ENCODE results near the gene EIF2D. TPM values are rescaled to one million over a fixed set of nuclear protein-coding genes. Genes with fewer than 3 reads are reported as not detected.

Gene EIF2D
- total and polyA plus RNA-seq, 9 of the 15 experiments (the other 6 are each of a cell fraction or from before 2014, with no cell fraction given): 81.1 to 138 (median 93.9) TPM

DNA sequence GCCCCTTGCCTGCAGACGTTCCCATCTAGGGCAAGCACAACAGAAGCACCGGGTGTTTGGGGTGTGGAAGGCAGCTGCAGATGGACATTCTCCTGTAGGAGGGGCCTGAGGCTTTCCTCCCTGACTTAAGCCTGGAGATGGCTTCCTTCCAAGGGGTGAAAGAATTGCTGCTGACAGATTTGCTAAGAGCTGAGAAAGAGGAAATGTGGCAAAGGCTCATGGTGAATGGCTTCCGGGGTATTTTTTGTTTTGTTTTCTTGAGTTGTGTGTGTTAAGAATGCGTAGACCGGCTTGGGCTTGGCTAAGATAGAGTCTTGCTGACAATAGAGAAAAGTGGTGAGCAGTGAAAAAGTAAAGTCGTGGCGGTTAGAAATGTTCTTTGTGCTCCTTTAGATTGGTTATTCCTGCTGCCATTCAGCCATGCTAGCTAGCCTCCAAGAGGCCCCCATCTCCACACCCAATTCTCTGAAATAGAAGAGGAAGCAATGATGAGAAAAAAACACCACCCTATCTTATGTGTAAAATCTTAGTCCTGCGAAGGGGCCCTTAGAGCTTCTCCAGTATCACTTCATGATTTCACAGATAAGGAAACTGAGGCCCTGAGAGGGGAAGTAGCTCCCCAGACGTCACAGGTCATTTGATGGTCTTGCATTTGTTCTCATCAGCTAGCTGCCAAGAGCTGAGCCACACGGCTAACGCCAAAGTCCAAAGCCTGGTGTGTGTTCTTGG, 36.9 kb downstream of the EIF2D start (continued):
- TF ChIP-seq, protein P1, sequence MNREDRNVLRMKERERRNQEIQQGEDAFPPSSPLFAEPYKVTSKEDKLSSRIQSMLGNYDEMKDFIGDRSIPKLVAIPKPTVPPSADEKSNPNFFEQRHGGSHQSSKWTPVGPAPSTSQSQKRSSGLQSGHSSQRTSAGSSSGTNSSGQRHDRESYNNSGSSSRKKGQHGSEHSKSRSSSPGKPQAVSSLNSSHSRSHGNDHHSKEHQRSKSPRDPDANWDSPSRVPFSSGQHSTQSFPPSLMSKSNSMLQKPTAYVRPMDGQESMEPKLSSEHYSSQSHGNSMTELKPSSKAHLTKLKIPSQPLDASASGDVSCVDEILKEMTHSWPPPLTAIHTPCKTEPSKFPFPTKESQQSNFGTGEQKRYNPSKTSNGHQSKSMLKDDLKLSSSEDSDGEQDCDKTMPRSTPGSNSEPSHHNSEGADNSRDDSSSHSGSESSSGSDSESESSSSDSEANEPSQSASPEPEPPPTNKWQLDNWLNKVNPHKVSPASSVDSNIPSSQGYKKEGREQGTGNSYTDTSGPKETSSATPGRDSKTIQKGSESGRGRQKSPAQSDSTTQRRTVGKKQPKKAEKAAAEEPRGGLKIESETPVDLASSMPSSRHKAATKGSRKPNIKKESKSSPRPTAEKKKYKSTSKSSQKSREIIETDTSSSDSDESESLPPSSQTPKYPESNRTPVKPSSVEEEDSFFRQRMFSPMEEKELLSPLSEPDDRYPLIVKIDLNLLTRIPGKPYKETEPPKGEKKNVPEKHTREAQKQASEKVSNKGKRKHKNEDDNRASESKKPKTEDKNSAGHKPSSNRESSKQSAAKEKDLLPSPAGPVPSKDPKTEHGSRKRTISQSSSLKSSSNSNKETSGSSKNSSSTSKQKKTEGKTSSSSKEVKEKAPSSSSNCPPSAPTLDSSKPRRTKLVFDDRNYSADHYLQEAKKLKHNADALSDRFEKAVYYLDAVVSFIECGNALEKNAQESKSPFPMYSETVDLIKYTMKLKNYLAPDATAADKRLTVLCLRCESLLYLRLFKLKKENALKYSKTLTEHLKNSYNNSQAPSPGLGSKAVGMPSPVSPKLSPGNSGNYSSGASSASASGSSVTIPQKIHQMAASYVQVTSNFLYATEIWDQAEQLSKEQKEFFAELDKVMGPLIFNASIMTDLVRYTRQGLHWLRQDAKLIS (CRISPR knock-in tag; IDR thresholded peaks at IDR 0.05): 0 out of 2 replicates have a peak, but pooled peaks have one; percentile 70
- no peak for TF ChIP-seq NR3C1 (CRISPR knock-in tag; IDR thresholded peaks at IDR 0.05)
- TF ChIP-seq HMG20B (CRISPR knock-in tag; IDR thresholded peaks at IDR 0.05): peak; percentile 50; the same call in 1 of the 2 replicates
- no peak for TF ChIP-seq SNIP1 (IDR thresholded peaks at IDR 0.05; ENCODE audit: low read depth)
- TF ChIP-seq HDAC2 (IDR thresholded peaks at IDR 0.05): peak; percentile 64; the same call in 1 of the 2 replicates
- peak; percentile 71 for TF ChIP-seq SMARCA4 (IDR thresholded peaks at IDR 0.05)
- no peak for TF ChIP-seq ZSCAN32 (CRISPR knock-in tag; IDR thresholded peaks at IDR 0.05)
- peak in 1 of 2 experiments; percentile 64; a peak in 1 of 4 replicates for TF ChIP-seq SRF (CRISPR knock-in tag; IDR thresholded peaks at IDR 0.05)
- TF ChIP-seq TCFL5 (CRISPR knock-in tag; conservative IDR thresholded peaks at IDR 0.05): 0 out of 2 replicates have a peak, but pooled peaks have one; percentile 55
- TF ChIP-seq, protein P2, sequence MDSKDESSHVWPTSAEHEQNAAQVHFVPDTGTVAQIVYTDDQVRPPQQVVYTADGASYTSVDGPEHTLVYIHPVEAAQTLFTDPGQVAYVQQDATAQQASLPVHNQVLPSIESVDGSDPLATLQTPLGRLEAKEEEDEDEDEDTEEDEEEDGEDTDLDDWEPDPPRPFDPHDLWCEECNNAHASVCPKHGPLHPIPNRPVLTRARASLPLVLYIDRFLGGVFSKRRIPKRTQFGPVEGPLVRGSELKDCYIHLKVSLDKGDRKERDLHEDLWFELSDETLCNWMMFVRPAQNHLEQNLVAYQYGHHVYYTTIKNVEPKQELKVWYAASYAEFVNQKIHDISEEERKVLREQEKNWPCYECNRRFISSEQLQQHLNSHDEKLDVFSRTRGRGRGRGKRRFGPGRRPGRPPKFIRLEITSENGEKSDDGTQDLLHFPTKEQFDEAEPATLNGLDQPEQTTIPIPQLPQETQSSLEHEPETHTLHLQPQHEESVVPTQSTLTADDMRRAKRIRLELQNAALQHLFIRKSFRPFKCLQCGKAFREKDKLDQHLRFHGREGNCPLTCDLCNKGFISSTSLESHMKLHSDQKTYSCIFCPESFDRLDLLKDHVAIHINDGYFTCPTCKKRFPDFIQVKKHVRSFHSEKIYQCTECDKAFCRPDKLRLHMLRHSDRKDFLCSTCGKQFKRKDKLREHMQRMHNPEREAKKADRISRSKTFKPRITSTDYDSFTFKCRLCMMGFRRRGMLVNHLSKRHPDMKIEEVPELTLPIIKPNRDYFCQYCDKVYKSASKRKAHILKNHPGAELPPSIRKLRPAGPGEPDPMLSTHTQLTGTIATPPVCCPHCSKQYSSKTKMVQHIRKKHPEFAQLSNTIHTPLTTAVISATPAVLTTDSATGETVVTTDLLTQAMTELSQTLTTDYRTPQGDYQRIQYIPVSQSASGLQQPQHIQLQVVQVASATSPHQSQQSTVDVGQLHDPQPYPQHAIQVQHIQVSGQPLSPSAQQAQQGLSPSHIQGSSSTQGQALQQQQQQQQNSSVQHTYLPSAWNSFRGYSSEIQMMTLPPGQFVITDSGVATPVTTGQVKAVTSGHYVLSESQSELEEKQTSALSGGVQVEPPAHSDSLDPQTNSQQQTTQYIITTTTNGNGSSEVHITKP (IDR thresholded peaks at IDR 0.05; ENCODE audit: partially characterized antibody): peak; percentile 16
- peak; percentile 69; the same call in 1 of the 2 replicates for TF ChIP-seq RNF2 (IDR thresholded peaks at IDR 0.05)
- TF ChIP-seq, protein P3, sequence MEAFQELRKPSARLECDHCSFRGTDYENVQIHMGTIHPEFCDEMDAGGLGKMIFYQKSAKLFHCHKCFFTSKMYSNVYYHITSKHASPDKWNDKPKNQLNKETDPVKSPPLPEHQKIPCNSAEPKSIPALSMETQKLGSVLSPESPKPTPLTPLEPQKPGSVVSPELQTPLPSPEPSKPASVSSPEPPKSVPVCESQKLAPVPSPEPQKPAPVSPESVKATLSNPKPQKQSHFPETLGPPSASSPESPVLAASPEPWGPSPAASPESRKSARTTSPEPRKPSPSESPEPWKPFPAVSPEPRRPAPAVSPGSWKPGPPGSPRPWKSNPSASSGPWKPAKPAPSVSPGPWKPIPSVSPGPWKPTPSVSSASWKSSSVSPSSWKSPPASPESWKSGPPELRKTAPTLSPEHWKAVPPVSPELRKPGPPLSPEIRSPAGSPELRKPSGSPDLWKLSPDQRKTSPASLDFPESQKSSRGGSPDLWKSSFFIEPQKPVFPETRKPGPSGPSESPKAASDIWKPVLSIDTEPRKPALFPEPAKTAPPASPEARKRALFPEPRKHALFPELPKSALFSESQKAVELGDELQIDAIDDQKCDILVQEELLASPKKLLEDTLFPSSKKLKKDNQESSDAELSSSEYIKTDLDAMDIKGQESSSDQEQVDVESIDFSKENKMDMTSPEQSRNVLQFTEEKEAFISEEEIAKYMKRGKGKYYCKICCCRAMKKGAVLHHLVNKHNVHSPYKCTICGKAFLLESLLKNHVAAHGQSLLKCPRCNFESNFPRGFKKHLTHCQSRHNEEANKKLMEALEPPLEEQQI (IDR thresholded peaks at IDR 0.05): no peak
- TF ChIP-seq ELF4 (CRISPR knock-in tag; IDR thresholded peaks at IDR 0.05): 0 out of 2 replicates have a peak, but pooled peaks have one; percentile 23
- no peak; the same call in 1 of the 2 replicates for TF ChIP-seq NR2C2 (CRISPR knock-in tag; IDR thresholded peaks at IDR 0.05)
- peak; percentile 97 for TF ChIP-seq NR2C2 (tag; IDR thresholded peaks at IDR 0.05)
- TF ChIP-seq, protein P4, sequence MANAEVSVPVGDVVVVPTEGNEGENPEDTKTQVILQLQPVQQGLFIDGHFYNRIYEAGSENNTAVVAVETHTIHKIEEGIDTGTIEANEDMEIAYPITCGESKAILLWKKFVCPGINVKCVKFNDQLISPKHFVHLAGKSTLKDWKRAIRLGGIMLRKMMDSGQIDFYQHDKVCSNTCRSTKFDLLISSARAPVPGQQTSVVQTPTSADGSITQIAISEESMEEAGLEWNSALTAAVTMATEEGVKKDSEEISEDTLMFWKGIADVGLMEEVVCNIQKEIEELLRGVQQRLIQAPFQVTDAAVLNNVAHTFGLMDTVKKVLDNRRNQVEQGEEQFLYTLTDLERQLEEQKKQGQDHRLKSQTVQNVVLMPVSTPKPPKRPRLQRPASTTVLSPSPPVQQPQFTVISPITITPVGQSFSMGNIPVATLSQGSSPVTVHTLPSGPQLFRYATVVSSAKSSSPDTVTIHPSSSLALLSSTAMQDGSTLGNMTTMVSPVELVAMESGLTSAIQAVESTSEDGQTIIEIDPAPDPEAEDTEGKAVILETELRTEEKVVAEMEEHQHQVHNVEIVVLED (CRISPR knock-in tag; IDR thresholded peaks at IDR 0.05): peak; percentile 58
